Right ventricle myocardium inferior (tissue), 1 donor: ENCODE results near the gene NCAM2. TPM values are rescaled to one million over a fixed set of nuclear protein-coding genes. Genes with fewer than 3 reads are reported as not detected.

Source experiments
- ATAC-seq: fragments of 200-7000 bp; cut with Tn5 transposase; one replicate; pipeline ENCODE4 v1.9.1; 2020; ENCODE audit warnings: mild to moderate bottlenecking, moderate library complexity
- DNase-seq: peaks from one replicate; pipeline ENCODE4 v3.0.0; 2021; ENCODE audit errors: missing footprints
- intact Hi-C: fragments of 100-400 bp; cut with DNase I; formaldehyde crosslinking; loops from one replicate; pipeline ENCODE4 v1.11.0; 2022
- total RNA-seq: library from RNA; stranded (reverse); fragmentation: NEBNext Ultra II Directional; extraction: Animal tissue kit (Norgen Biotek cat#: 25700); gene quantifications from one replicate; pipeline ENCODE4 v1.2.1, GENCODE V29; 2021
- donor health status: DM: no; HTN: yes; CAD: no; lungs with severe emphysema.

Gene NCAM2
- total RNA-seq, 1 donor from 2014 or later: 5.4 TPM

- DNase-seq: no peak
- ATAC-seq: no peak
- intact Hi-C loops: no loop called here
These were observed 197.3 kb downstream of the NCAM2 start for GRCh38 chr21:21195417-21195943.

GRCh38 chr21:21196087-21196486, 197.9 kb downstream of the NCAM2 start:
- intact Hi-C loops: no loop called here
- no peak for ATAC-seq
- no peak for DNase-seq

- intact Hi-C loops: no loop called here
- no peak for ATAC-seq
- DNase-seq: no peak
These were observed 198.6 kb downstream of the NCAM2 start for GRCh38 chr21:21196848-21197247.

- intact Hi-C loops: no loop called here
- DNase-seq (no peak), ATAC-seq (no peak)
These were observed 201.3 kb downstream of the NCAM2 start for GRCh38 chr21:21199342-21200102.

GRCh38 chr21:21200103-21200938, 202.1 kb downstream of the NCAM2 start:
- intact Hi-C loops: no loop called here
- DNase-seq (no peak), ATAC-seq (peak; percentile 94)

GRCh38 chr21:21200939-21201615, 202.9 kb downstream of the NCAM2 start:
- ATAC-seq (peak; percentile 63), DNase-seq (no peak)
- intact Hi-C loops: no loop called here

- DNase-seq (no peak), ATAC-seq (no peak)
- intact Hi-C loops: no loop called here
These were observed 205.7 kb downstream of the NCAM2 start for GRCh38 chr21:21203822-21204339.

- no peak for DNase-seq
- no peak for ATAC-seq
- intact Hi-C loops: no loop called here
These were observed 206.3 kb downstream of the NCAM2 start for GRCh38 chr21:21204366-21204996.

- DNase-seq (no peak), ATAC-seq (no peak)
- intact Hi-C loops: no loop called here
These were observed 207.4 kb downstream of the NCAM2 start for GRCh38 chr21:21205604-21206003.

- ATAC-seq: no peak
- intact Hi-C loops: no loop called here
- no peak for DNase-seq
These were observed 212.3 kb downstream of the NCAM2 start for GRCh38 chr21:21210552-21210951.

- intact Hi-C loops: no loop called here
- ATAC-seq (no peak), DNase-seq (no peak)
These were observed 215.1 kb downstream of the NCAM2 start for GRCh38 chr21:21213297-21213696.

- DNase-seq (no peak), ATAC-seq (no peak)
- intact Hi-C loops: no loop called here
These were observed 217.8 kb downstream of the NCAM2 start for GRCh38 chr21:21216047-21216446.

GRCh38 chr21:21226472-21226871, 228.3 kb downstream of the NCAM2 start:
- ATAC-seq (no peak), DNase-seq (no peak)
- intact Hi-C loops: no loop called here

- DNase-seq (no peak), ATAC-seq (no peak)
- intact Hi-C loops: no loop called here
These were observed 232.5 kb downstream of the NCAM2 start for GRCh38 chr21:21230672-21231071.

GRCh38 chr21:21231913-21232312, 233.7 kb downstream of the NCAM2 start:
- ATAC-seq (no peak), DNase-seq (no peak)
- intact Hi-C loops: no loop called here

- ATAC-seq (no peak), DNase-seq (no peak)
- intact Hi-C loops: no loop called here
These were observed 234.1 kb downstream of the NCAM2 start for GRCh38 chr21:21232320-21232719.

GRCh38 chr21:21233051-21233450, 234.8 kb downstream of the NCAM2 start:
- intact Hi-C loops: no loop called here

GRCh38 chr21:21236996-21237395, 238.8 kb downstream of the NCAM2 start:
- intact Hi-C loops: no loop called here
- DNase-seq (no peak), ATAC-seq (no peak)

More at GRCh38 chr21:21233051-21233450, 234.8 kb downstream of the NCAM2 start:
- DNase-seq (no peak), ATAC-seq (no peak)
